ENCODE measurements around the gene HNRNPAB.
"Not testable (repeated sequence)": the region's sequence is repeated elsewhere in the genome, so short reads cannot be mapped to it uniquely, and the experiment has no call there.

HNRNPAB gene

GRCh38 chr5:178230879-178231538 is 26.7 kb downstream of the HNRNPAB start:
- DNase-seq (ENCODE audit: low spot score) = no peak

- DNase-seq (ENCODE audit: low spot score) = no peak
Observed at GRCh38 chr5:178231539-178232123, 27.3 kb downstream of the HNRNPAB start.

GRCh38 chr5:178232124-178232919 is 28.0 kb downstream of the HNRNPAB start, which contains the start of gene PHYKPL:
Gene PHYKPL (minus strand): TSS chr5:178232802. CDS start chr5:178232550, 252 bp downstream.
- DNase-seq (ENCODE audit: low spot score) = peak; percentile 71

- no peak for DNase-seq (ENCODE audit: low spot score)
Observed at GRCh38 chr5:178232920-178233429, 28.6 kb downstream of the HNRNPAB start.

GRCh38 chr5:178234121-178234749 is 29.9 kb downstream of the HNRNPAB start:
- no peak for DNase-seq (ENCODE audit: low spot score)

GRCh38 chr5:178234750-178235587 is 30.6 kb downstream of the HNRNPAB start:
- peak; percentile 91 for DNase-seq (ENCODE audit: low spot score)

GRCh38 chr5:178235588-178235974 is 31.2 kb downstream of the HNRNPAB start:
- no peak for DNase-seq (ENCODE audit: low spot score)

- no peak for DNase-seq (ENCODE audit: low spot score)
Observed at GRCh38 chr5:178236126-178236525, 31.8 kb downstream of the HNRNPAB start.

- DNase-seq (ENCODE audit: low spot score) = no peak
Observed at GRCh38 chr5:178236679-178237078, 32.3 kb downstream of the HNRNPAB start.

GRCh38 chr5:178237431-178238312 is 33.3 kb downstream of the HNRNPAB start:
- DNase-seq (ENCODE audit: low spot score) = no peak

GRCh38 chr5:178238313-178238635 is 33.9 kb downstream of the HNRNPAB start:
- DNase-seq (ENCODE audit: low spot score) = no peak

GRCh38 chr5:178238711-178239592 is 34.6 kb downstream of the HNRNPAB start:
- no peak for DNase-seq (ENCODE audit: low spot score)

GRCh38 chr5:178239626-178240301 is 35.4 kb downstream of the HNRNPAB start:
- DNase-seq (ENCODE audit: low spot score) = not testable (repeated sequence)

- no peak for DNase-seq (ENCODE audit: low spot score)
Observed at GRCh38 chr5:178240341-178240741, 36.0 kb downstream of the HNRNPAB start.

- DNase-seq (ENCODE audit: low spot score) = no peak
Observed at GRCh38 chr5:178240766-178241165, 36.4 kb downstream of the HNRNPAB start.

- DNase-seq (ENCODE audit: low spot score) = no peak
Observed at GRCh38 chr5:178241231-178241663, 36.9 kb downstream of the HNRNPAB start.

- no peak for DNase-seq (ENCODE audit: low spot score)
Observed at GRCh38 chr5:178241688-178242231, 37.4 kb downstream of the HNRNPAB start.

GRCh38 chr5:178242416-178242815 is 38.1 kb downstream of the HNRNPAB start:
- DNase-seq (ENCODE audit: low spot score) = no peak

GRCh38 chr5:178244576-178244975 is 40.2 kb downstream of the HNRNPAB start:
- DNase-seq (ENCODE audit: low spot score) = no peak

All from HuH-7.5 (cell line).